Femur (tissue), 1 donor: ENCODE results near the gene MINDY2.
"Not testable (repeated sequence)": the region's sequence is repeated elsewhere in the genome, so short reads cannot be mapped to it uniquely, and the experiment has no call there.

Experiments
- DNase-seq: peaks from one replicate; pipeline ENCODE4 v3.0.0-alpha.2; 2017

The MINDY2 gene

GRCh38 chr15:58833681-58834426 is 62.8 kb downstream of the MINDY2 start:
- DNase-seq: not testable (repeated sequence)

- DNase-seq: no peak
Measured at GRCh38 chr15:58839485-58839884, 68.4 kb downstream of the MINDY2 start.

- DNase-seq: no peak
Measured at GRCh38 chr15:58840048-58840447, 68.9 kb downstream of the MINDY2 start.

- no peak for DNase-seq
Measured at GRCh38 chr15:58842713-58843396, 71.8 kb downstream of the MINDY2 start.

GRCh38 chr15:58851205-58851604 is 80.1 kb downstream of the MINDY2 start:
- not testable (repeated sequence) for DNase-seq

- no peak for DNase-seq
Measured at GRCh38 chr15:58852347-58852746, 81.2 kb downstream of the MINDY2 start.

GRCh38 chr15:58854593-58854992 is 83.5 kb downstream of the MINDY2 start:
- DNase-seq: no peak

GRCh38 chr15:58856086-58856485 is 85.0 kb downstream of the MINDY2 start:
- no peak for DNase-seq

GRCh38 chr15:58856621-58857020 is 85.5 kb downstream of the MINDY2 start:
- not testable (repeated sequence) for DNase-seq

GRCh38 chr15:58862326-58862725 is 91.2 kb downstream of the MINDY2 start:
- DNase-seq: no peak

- DNase-seq: peak; percentile 56
Measured at GRCh38 chr15:58864602-58865424, 93.7 kb downstream of the MINDY2 start.

GRCh38 chr15:58865425-58865880 is 94.4 kb downstream of the MINDY2 start:
- peak; percentile 33 for DNase-seq

- no peak for DNase-seq
Measured at GRCh38 chr15:58867926-58868325, 96.8 kb downstream of the MINDY2 start.

GRCh38 chr15:58870451-58870850 is 99.3 kb downstream of the MINDY2 start:
- no peak for DNase-seq

- DNase-seq: no peak
Measured at GRCh38 chr15:58873267-58873666, 102.2 kb downstream of the MINDY2 start.

GRCh38 chr15:58875343-58875742 is 104.2 kb downstream of the MINDY2 start:
- no peak for DNase-seq

- DNase-seq: no peak
Measured at GRCh38 chr15:58876306-58877106, 105.4 kb downstream of the MINDY2 start.

GRCh38 chr15:58877999-58878825 is 107.1 kb downstream of the MINDY2 start:
- no peak for DNase-seq

- no peak for DNase-seq
Measured at GRCh38 chr15:58880320-58880719, 109.2 kb downstream of the MINDY2 start.

GRCh38 chr15:58882243-58882642 is 111.1 kb downstream of the MINDY2 start:
- DNase-seq: no peak

- DNase-seq: not testable (repeated sequence)
Measured at GRCh38 chr15:58883926-58884325, 112.8 kb downstream of the MINDY2 start.

- no peak for DNase-seq
Measured at GRCh38 chr15:58886921-58887320, 115.8 kb downstream of the MINDY2 start.
